Epithelial cell of proximal tubule (primary cell): Measurements from ENCODE around the gene HDAC9. TPM values are rescaled to one million over a fixed set of nuclear protein-coding genes. Genes with fewer than 3 reads are reported as not detected.

Experiments used
- DNase-seq: peaks from one replicate; pipeline ENCODE4 v3.0.0-alpha.2; 2011; ENCODE audit warnings: low read depth
- H3K4me3 ChIP-seq: 2 replicates; pipeline ENCODE4 v1.5.1; 2011; ENCODE audit warnings: low read depth, mild to moderate bottlenecking, low read length
- CTCF ChIP-seq: conservative IDR thresholded peaks from 2 replicates; pipeline ENCODE4 v1.5.1; 2012; ENCODE audit warnings: low read depth, mild to moderate bottlenecking, low read length
- total RNA-seq: library from RNA; depleted of rRNA; stranded (reverse); fragments of >200 nt; gene quantifications from 2 replicates; pipeline ENCODE4 v1.2.3, GENCODE V29; 2015

The HDAC9 gene
- total RNA-seq, 1 donor from 2014 or later: 35.5 TPM

DNA sequence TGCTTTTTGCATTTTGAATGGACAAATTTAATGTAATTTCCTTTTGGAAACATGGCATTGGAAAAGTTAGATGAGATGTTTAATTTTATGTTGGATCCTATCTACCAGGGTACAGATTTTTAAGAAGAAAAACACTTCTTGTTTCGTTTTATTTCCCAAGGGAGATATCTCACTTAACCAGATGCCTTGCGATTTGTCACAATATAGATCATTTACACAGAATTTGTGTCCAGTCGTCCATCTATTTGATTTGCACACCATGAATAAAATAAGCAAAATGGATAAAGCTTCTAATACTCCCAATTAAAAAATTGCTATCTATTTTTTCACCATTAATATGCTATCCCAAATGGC, 25.7 kb downstream of the HDAC9 start:
- DNase-seq: no peak
- H3K4me3 ChIP-seq: no peak overlapping the region
- TF ChIP-seq CTCF: no peak

DNA sequence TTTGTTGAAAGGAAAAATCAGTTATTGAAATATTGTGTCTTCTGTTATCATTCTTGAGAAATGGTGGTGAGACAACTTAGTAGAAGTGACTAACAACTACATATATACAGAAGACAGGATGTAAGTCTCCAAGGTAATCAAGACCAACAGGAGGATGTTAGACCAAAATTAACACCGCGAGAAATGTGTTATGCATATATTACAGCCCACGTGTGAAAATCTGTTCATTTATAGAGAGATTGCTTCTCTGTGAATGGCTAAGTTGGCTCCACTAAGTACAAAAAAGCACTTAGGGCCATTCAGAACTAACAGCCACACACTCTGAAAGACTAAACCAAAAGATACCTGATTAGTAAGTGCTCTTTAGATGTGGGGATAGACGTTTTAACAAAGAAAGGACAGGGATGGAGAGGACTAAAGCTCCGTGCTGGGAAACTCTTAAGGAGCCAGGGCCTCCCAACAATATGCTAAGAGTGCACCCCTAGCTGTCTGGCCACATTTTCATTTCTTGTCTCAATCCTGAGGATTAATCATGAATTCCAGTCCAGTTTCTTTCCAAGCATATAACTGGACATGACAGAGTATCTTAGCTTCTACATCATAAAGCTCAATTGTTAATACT, 26.5 kb downstream of the HDAC9 start:
- TF ChIP-seq CTCF: no peak
- DNase-seq: no peak
- no peak overlapping the region for H3K4me3 ChIP-seq

GRCh38 chr7:18524248-18524647, 28.7 kb downstream of the HDAC9 start:
- no peak for DNase-seq
- TF ChIP-seq CTCF: no peak
- H3K4me3 ChIP-seq: no peak overlapping the region

DNA sequence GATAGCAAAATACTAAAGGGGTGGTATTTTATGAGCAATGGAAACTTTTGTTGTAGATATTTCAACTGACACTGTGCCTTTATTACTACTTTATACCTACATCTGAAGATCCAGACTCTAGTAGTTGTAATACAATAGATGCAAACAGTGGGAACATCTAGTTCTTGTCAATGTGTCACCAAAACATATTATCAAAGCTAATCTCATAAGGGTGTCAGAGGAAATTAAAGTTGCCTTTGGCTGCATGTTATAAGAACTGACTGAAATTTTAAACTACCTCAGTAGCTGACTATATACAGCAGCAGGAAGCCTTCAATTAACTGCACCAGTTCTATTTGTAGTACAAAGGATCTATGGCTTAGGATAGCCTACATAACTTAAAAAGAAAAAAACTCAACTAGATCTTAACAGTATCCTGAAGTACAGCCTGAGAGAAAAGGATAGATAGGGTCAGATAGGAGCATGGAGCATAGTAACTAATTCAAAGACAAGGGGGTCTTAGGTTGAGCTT, 30.9 kb downstream of the HDAC9 start:
- no peak for TF ChIP-seq CTCF
- H3K4me3 ChIP-seq: no peak overlapping the region
- no peak for DNase-seq

GRCh38 chr7:18529239-18529638, 33.7 kb downstream of the HDAC9 start:
- DNase-seq: no peak
- no peak overlapping the region for H3K4me3 ChIP-seq
- no peak for TF ChIP-seq CTCF

DNA sequence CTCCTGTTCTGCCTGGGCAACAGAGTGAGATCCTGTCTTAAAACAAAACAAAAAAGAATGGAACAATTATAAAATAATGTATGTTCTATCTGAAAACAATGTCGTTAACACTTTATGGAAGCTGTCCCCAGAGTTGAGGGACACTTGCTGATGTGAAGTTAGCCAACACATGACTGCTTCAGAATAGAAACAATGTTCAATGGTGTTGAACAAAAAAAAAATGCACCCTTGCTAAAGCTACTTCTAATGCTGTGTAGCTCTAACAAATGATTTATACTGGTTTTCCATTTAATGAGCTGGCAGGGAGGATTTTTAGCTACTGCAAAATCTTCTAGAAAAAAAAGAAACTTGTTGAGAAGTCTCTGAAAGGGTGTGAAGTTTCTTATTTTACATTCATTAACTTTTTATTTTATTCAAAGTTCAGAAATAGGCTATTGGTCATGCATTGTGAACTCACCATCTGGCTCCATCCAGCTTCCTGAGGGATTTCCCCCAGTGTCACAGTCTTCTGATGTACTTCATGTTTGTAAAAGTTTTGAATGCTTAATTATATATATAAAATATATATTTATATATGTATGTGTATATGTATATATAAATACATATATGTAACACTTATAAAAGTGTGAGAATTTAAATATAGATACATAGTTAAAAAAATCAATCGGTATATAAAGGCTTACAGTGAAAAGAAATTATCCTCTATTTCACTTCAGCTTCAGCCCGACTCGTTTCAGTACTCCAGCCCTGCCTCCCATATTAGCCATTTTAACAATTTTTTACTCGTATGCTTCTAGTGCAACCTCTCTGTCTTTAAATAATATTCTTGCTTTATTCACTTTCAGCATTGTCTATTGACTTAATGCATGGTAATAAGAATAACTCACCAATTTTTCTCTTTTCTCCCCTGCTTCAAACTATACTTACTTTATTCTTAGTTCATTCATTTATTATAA, 35.0 kb downstream of the HDAC9 start:
- no peak overlapping the region for H3K4me3 ChIP-seq
- no peak for TF ChIP-seq CTCF
- DNase-seq: peak; percentile 32
